ENCODE results near the gene TAF6L. TPM values are rescaled to one million over a fixed set of nuclear protein-coding genes. Genes with fewer than 3 reads are reported as not detected.

The TAF6L gene
- total and polyA plus RNA-seq, 9 of the 15 experiments (the other 6 are each of a cell fraction or from before 2014, with no cell fraction given): 0.04 to 45.5 (median 20.8) TPM

DNA sequence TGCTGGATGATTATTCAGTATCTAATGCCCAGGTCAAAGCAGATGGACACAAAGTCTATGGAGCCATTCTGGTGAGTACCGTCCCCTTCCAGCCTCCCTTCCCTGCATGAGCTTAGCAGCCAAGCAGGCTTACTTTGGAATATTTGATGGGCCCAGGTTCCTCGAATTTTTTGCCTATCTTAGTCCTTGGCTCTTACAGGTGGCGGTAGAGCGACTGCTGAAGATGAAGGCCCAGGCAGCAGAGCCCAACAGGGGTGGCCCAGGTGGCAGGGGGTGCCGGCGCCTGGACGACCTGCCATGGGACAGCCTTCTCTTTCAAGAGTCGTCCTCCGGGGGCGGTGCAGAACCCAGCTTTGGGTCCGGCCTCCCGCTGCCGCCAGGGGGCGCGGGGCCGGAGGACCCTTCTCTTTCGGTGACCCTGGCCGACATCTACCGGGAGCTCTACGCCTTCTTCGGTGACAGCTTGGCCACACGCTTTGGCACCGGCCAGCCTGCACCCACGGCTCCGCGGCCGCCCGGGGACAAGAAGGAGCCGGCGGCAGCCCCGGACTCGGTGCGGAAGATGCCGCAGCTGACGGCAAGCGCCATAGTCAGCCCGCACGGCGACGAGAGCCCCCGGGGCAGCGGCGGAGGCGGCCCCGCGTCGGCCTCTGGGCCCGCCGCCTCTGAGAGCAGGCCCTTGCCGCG lies 15.3 kb downstream of the TAF6L start (continued):
- TF ChIP-seq ZNF609 (CRISPR knock-in tag; IDR thresholded peaks at IDR 0.05; ENCODE audit: borderline replicate concordance) (no peak), THAP12 (CRISPR knock-in tag; IDR thresholded peaks at IDR 0.05) (no peak), ELF2 (CRISPR knock-in tag; IDR thresholded peaks at IDR 0.05) (no peak), SMC3 (conservative IDR thresholded peaks at IDR 0.05; ENCODE audit: insufficient read depth, low read depth, low read length) (peak; percentile 91), ZNF212 (CRISPR knock-in tag; IDR thresholded peaks at IDR 0.05) (no peak), MAFF (IDR thresholded peaks at IDR 0.05; ENCODE audit: low read length) (no peak), CEBPG (CRISPR knock-in tag; IDR thresholded peaks at IDR 0.05) (no peak), CEBPG (tag; conservative IDR thresholded peaks at IDR 0.05 in 1 of 2, IDR thresholded peaks at IDR 0.05 in 1 of 2) (no peak), ZNF253 (CRISPR knock-in tag; conservative IDR thresholded peaks at IDR 0.05) (no peak)
